ENCODE measurements around the gene HINT2.

DNA sequence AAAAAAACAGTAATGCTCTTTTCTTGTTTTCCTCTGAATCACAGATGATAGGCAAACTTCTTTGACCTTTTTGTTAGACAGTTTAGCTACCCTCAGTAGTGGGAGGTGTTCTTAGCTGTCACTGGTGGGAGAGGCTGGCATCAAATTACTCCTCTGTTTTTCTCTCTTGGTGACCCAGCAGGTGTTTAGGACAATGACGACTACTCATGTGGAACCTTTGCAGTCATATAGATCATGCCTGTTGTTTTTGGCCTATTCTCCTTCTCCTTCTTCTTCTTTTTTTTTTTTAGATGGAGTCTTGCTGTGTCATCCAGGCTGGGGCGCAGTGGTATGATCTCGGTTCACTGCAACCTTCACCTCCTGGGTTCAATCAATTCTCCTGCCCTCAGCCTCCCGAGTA is 38.8 kb downstream of the HINT2 start:
- no peak for TF ChIP-seq GATA2 (IDR thresholded peaks at IDR 0.05; ENCODE audit: low read depth, low read length)
- TF ChIP-seq GATA3 (IDR thresholded peaks at IDR 0.05; ENCODE audit: low read depth, low read length), result no peak
